SK-N-SH (cell line): ENCODE results near the gene ITGAL. TPM values are rescaled to one million over a fixed set of nuclear protein-coding genes. Genes with fewer than 3 reads are reported as not detected.
A peak's percentile ranks its signal among the peaks of the same experiment; 100 is the strongest.

Experiments used
- CTCF ChIA-PET: fragments of 300-600, 350-600 bp; formaldehyde crosslinking; extraction: SDS; loops from one replicate; lab custom pipeline; 2021; lab: Yijun Ruan, JAX
- POLR2A ChIA-PET: fragments of 350-600 bp; sonication (Branson Sonifier 250); formaldehyde crosslinking; extraction: SDS; loops from one replicate; lab custom pipeline; 2020; ENCODE audit warnings: antibody characterized with exemption, inconsistent platforms; lab: Yijun Ruan, JAX
- DNase-seq: peaks from one replicate; pipeline ENCODE4 v3.0.0; 2012
- H2AFZ ChIP-seq: fragments of 200-600 bp; sonication (generic); 2 replicates; pipeline ENCODE4 v1.8.1; 2016; ENCODE audit warnings: antibody characterized with exemption, mild to moderate bottlenecking, low read depth
- H3F3A ChIP-seq: fragments of 200-600 bp; sonication (generic); replicated peaks from 2 replicates; pipeline ENCODE3; 2016; ENCODE audit warnings: antibody characterized with exemption, mild to moderate bottlenecking; ENCODE audit not compliant: insufficient read depth
- H3K27ac ChIP-seq, 2 experiments: fragments of 200-500 bp in 1 of 2; fragments of 200-600 bp in 1 of 2; sonication (Bioruptor generic) in 1 of 2; sonication (generic), shearing (Covaris generic) in 1 of 2; 2 replicates each; pipeline versions ENCODE4 v1.5.1 to v1.6.1; 2014 to 2016; ENCODE audit warnings: low read depth in 2 of 2, inconsistent platforms in 1 of 2, low read length in 1 of 2, mild to moderate bottlenecking in 1 of 2, mixed read lengths in 1 of 2
- H3K27me3 ChIP-seq: fragments of 200-600 bp; sonication (generic), shearing (Covaris generic); 2 replicates; pipeline ENCODE4 v1.6.1; 2016; ENCODE audit warnings: mixed run types; ENCODE audit not compliant: insufficient read depth
- H3K36me3 ChIP-seq, 2 experiments: fragments of 200-500 bp in 1 of 2; fragments of 200-600 bp in 1 of 2; sonication (Bioruptor generic) in 1 of 2; sonication (generic) in 1 of 2; replicated peaks in 1 of 2; 2 replicates each; pipeline versions ENCODE3 to v1.5.1; 2014 to 2016; ENCODE audit warnings: low read length in 1 of 2, mild to moderate bottlenecking in 1 of 2; ENCODE audit not compliant: insufficient read depth in 2 of 2, control insufficient read depth in 1 of 2
- H3K4me1 ChIP-seq, 2 experiments: fragments of 200-500 bp in 1 of 2; fragments of 200-600 bp in 1 of 2; sonication (Bioruptor generic) in 1 of 2; sonication (generic), shearing (Covaris generic) in 1 of 2; 2 replicates each; pipeline versions ENCODE4 v1.5.1 to v1.6.1; 2014 to 2016; ENCODE audit warnings: low read depth in 1 of 2, low read length in 1 of 2, mixed run types in 1 of 2; ENCODE audit not compliant: insufficient read depth in 2 of 2, control insufficient read depth in 1 of 2
- H3K4me2 ChIP-seq: fragments of 200-600 bp; sonication (generic), shearing (Covaris generic); 2 replicates; pipeline ENCODE4 v1.6.1; 2017; ENCODE audit warnings: mixed run types
- H3K4me3 ChIP-seq, 2 experiments: fragments of 200-500 bp in 1 of 2; fragments of 200-600 bp in 1 of 2; sonication (Bioruptor generic) in 1 of 2; sonication (generic), shearing (Covaris generic) in 1 of 2; 2 replicates each; pipeline versions ENCODE4 v1.5.1 to v1.8.1; 2014 to 2016; ENCODE audit warnings: low read depth in 2 of 2, inconsistent platforms in 1 of 2, low read length in 1 of 2, mild to moderate bottlenecking in 1 of 2, mixed read lengths in 1 of 2, moderate library complexity in 1 of 2
- H3K79me2 ChIP-seq: fragments of 200-600 bp; sonication (generic); 2 replicates; pipeline ENCODE4 v1.8.1; 2017; ENCODE audit warnings: mild to moderate bottlenecking; ENCODE audit not compliant: insufficient read depth
- H3K9ac ChIP-seq: fragments of 200-600 bp; sonication (generic); 2 replicates; pipeline ENCODE4 v1.6.1; 2017; ENCODE audit warnings: mixed run types
- H3K9me2 ChIP-seq: fragments of 200-600 bp; sonication (generic); 2 replicates; pipeline ENCODE4 v1.6.1; 2017; ENCODE audit warnings: mixed run types
- H3K9me3 ChIP-seq: fragments of 200-600 bp; sonication (generic); 2 replicates; pipeline ENCODE4 v1.6.1; 2017; ENCODE audit warnings: mixed run types, mild to moderate bottlenecking, moderate library complexity
- H4K20me1 ChIP-seq: fragments of 200-600 bp; sonication (generic); 2 replicates; pipeline ENCODE4 v1.6.1; 2017; ENCODE audit warnings: mild to moderate bottlenecking, mixed run types; ENCODE audit not compliant: insufficient read depth
- CHD2 ChIP-seq: fragments of 150-350 bp; IDR thresholded peaks from 2 replicates; pipeline ENCODE4 v1.6.1; 2018; ENCODE audit warnings: low read length; ENCODE audit not compliant: partially characterized antibody
- ELF1 ChIP-seq: IDR thresholded peaks from 2 replicates; pipeline ENCODE4 v1.4.0; 2012
- EP300 ChIP-seq, 2 experiments: IDR thresholded peaks; 2 replicates each; pipeline versions ENCODE4 v1.4.0 to v1.6.1; 2012; ENCODE audit warnings: borderline replicate concordance in 1 of 2, low read depth in 1 of 2, low read length in 1 of 2
- FOXJ3 ChIP-seq: sonication (generic); formaldehyde crosslinking; IDR thresholded peaks from 2 replicates; pipeline ENCODE4 v1.5.1; 2020; ENCODE audit warnings: mild to moderate bottlenecking, missing genetic modification reagents
- FOXM1 ChIP-seq: IDR thresholded peaks from 2 replicates; pipeline ENCODE4 v1.4.0; 2012; ENCODE audit warnings: low read depth, mild to moderate bottlenecking
- GABPA ChIP-seq: IDR thresholded peaks from 2 replicates; pipeline ENCODE4 v1.4.0; 2012; ENCODE audit warnings: low read depth, mild to moderate bottlenecking
- NFIC ChIP-seq: IDR thresholded peaks from 2 replicates; pipeline ENCODE4 v1.4.0; 2012; ENCODE audit warnings: borderline replicate concordance
- RFX5 ChIP-seq: IDR thresholded peaks from 2 replicates; pipeline ENCODE4 v1.6.1; 2012; ENCODE audit warnings: mild to moderate bottlenecking, improper control_type of control experiment, low read length
- SMC3 ChIP-seq: IDR thresholded peaks from 2 replicates; pipeline ENCODE4 v1.6.1; 2012; ENCODE audit warnings: low read depth, low read length, improper control_type of control experiment
- TAF1 ChIP-seq: IDR thresholded peaks from 2 replicates; pipeline ENCODE4 v1.6.1; 2012; ENCODE audit warnings: low read depth, mild to moderate bottlenecking, low read length, moderate library complexity, borderline replicate concordance
- TCF12 ChIP-seq: IDR thresholded peaks from 2 replicates; pipeline ENCODE4 v1.4.0; 2012
- TEAD4 ChIP-seq: IDR thresholded peaks from 2 replicates; pipeline ENCODE4 v1.4.0; 2012; ENCODE audit warnings: mild to moderate bottlenecking, borderline replicate concordance; ENCODE audit not compliant: insufficient read depth
- WGBS: methylation state at CpG from one replicate; pipeline ENCODE4 v1.1.6; 2017; ENCODE audit warnings: low lambda C conversion rate; 5-methylcytosine and 5-hydroxymethylcytosine counted together
- polyA plus RNA-seq, 3 experiments: library from polyadenylated mRNA; depleted of rRNA; stranded (reverse); fragments of >200 nt; gene quantifications; 2 replicates each; pipeline ENCODE4 v1.2.3, GENCODE V29; 2012
- TF ChIP-seq, protein P1 (sequence below): fragments of 150-350 bp; IDR thresholded peaks from 2 replicates; pipeline ENCODE4 v1.6.1; 2017; ENCODE audit warnings: antibody characterized with exemption, low read length, low read depth, borderline replicate concordance
- TF ChIP-seq, protein P2 (sequence below): fragments of 200-600 bp; sonication (generic); IDR thresholded peaks from 2 replicates; pipeline ENCODE4 v1.6.1; 2017; ENCODE audit warnings: antibody characterized with exemption, mild to moderate bottlenecking, moderate library complexity
- TF ChIP-seq, protein P3 (sequence below): IDR thresholded peaks from 2 replicates; pipeline ENCODE4; 2012

Gene ITGAL
- polyA plus RNA-seq, 1 of the 3 experiments (the other 2 are of a cell fraction): 0.12 TPM

DNA sequence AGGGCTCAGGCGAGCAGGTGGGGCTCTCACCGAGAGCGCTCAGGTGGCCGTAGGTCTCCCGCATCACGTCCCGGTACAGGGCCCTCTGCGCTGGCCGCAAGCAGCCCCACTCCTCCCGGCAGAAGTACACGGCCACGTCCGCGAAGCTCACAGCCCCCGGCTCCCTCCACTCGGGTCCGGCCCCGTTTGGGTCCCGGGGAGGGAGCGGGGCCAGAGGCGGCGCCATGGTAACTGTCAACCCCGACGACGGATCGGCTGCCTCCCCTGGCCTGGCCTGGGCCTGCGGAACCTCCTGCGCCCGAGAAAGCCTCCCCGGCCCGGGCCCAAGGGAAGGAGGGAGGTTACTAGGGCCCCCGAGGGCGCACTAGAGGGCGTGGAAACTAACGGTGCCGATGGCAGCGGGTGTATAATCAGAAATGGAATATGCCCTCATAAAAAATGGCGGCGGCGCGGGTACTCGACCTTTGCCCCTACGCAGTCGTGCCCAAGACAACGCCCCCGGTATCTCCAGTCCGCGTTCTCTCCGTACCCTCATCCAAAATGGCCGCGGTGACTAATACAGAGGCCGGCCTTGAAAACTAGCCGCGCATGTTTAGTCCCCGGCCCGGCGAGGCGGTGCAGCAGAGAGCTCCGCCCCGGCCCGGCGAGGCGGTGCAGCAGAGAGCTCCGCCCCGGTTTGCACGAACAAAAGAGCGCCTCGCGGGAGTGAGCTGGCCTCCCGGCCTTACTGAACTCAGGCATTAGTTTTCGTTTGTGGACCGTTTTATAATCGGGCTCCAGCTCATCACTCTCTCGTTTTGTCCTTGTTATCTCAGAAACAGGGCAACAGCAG, 85.6 kb downstream of the ITGAL start, which contains the start of gene ZNF764 (continued):
- TF ChIP-seq RFX5: no peak
- peak; percentile 71 for TF ChIP-seq TAF1
- TF ChIP-seq FOXJ3 (CRISPR knock-in tag): no peak
- no peak; the same call in 1 of the 2 replicates for TF ChIP-seq TCF12
- no peak for TF ChIP-seq TEAD4
- TF ChIP-seq GABPA: peak; percentile 66
- TF ChIP-seq EP300 (IDR thresholded peaks at IDR 0.05; ENCODE audit: borderline replicate concordance in 1 of 2, low read depth in 1 of 2, low read length in 1 of 2): no peak
- TF ChIP-seq, protein P1, sequence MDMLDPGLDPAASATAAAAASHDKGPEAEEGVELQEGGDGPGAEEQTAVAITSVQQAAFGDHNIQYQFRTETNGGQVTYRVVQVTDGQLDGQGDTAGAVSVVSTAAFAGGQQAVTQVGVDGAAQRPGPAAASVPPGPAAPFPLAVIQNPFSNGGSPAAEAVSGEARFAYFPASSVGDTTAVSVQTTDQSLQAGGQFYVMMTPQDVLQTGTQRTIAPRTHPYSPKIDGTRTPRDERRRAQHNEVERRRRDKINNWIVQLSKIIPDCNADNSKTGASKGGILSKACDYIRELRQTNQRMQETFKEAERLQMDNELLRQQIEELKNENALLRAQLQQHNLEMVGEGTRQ: no peak
- TF ChIP-seq, protein P2, sequence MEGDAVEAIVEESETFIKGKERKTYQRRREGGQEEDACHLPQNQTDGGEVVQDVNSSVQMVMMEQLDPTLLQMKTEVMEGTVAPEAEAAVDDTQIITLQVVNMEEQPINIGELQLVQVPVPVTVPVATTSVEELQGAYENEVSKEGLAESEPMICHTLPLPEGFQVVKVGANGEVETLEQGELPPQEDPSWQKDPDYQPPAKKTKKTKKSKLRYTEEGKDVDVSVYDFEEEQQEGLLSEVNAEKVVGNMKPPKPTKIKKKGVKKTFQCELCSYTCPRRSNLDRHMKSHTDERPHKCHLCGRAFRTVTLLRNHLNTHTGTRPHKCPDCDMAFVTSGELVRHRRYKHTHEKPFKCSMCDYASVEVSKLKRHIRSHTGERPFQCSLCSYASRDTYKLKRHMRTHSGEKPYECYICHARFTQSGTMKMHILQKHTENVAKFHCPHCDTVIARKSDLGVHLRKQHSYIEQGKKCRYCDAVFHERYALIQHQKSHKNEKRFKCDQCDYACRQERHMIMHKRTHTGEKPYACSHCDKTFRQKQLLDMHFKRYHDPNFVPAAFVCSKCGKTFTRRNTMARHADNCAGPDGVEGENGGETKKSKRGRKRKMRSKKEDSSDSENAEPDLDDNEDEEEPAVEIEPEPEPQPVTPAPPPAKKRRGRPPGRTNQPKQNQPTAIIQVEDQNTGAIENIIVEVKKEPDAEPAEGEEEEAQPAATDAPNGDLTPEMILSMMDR: no peak
- TF ChIP-seq FOXM1: no peak

DNA sequence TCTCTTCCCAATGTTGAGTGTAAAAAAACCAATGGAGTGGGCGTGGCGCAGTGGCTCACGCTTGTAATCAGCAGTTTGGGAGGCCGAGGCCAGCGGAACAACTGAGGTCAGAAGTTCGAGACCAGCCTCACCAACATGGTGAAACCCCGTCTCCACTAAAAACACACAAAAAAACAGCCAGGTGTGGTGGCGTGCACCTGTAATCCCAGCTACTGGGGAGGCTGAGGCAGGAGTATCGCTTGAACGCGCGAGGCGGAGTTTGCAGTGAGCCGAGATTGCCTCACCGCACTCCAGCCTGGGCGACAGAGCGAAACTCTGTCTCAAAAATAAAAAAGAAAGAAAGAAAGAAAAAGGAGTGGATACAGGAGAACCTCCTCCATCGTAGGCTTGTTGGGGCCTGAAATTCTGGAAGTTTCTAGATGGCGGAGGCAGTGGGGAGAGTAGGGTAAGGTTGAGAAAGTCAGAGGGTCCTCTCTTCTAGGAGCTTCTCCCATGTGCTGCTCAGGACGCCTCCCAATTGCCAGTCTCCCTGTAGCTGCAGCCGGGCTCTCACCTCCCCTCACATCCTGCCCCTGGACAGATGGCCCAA, 86.3 kb downstream of the ITGAL start:
- POLR2A ChIA-PET: interaction anchor here (0.9 to 3.8 kb wide), 9 partner anchors 9 to 100 kb away, joined by 3 to 47 read pairs (median 4); partner anchors contain the start of genes ZNF688, ZNF689 and ZNF747
- Histone ChIP-seq H3K27me3 (no peaks in the 10 kb centered on the region), H3K4me2 (no peak overlapping the region), H3K27ac (peak overlapping the region; percentile 72 to 88), H3K9me3 (no peaks in the 10 kb centered on the region), H3K9me2 (no peaks in the 10 kb centered on the region), H3K4me3 (peak overlapping the region; percentile 30 to 75; a peak in 3 of 4 replicates), H3K36me3 (peaks cover 0 to 14% of the 10 kb centered on the region in 2 experiments), H3K79me2 (peaks cover 26% of the 10 kb centered on the region), H3K4me1 (peaks cover 0 to 6% of the 10 kb centered on the region in 2 experiments; a peak in 1 of 4 replicates), H3F3A (peaks cover 7% of the 10 kb centered on the region), H3K9ac (peak overlapping the region; percentile 40; the same call in 1 of the 2 replicates), H4K20me1 (no peaks in the 10 kb centered on the region), H2AFZ (peak overlapping the region; percentile 83)
- no peak for DNase-seq
- CTCF ChIA-PET: interaction anchor here (0.6 to 2.1 kb wide), 6 partner anchors 12 to 52 kb away, joined by 3 to 19 read pairs (median 3); partner anchors contain the start of gene ZNF688
- TF ChIP-seq, protein P3, sequence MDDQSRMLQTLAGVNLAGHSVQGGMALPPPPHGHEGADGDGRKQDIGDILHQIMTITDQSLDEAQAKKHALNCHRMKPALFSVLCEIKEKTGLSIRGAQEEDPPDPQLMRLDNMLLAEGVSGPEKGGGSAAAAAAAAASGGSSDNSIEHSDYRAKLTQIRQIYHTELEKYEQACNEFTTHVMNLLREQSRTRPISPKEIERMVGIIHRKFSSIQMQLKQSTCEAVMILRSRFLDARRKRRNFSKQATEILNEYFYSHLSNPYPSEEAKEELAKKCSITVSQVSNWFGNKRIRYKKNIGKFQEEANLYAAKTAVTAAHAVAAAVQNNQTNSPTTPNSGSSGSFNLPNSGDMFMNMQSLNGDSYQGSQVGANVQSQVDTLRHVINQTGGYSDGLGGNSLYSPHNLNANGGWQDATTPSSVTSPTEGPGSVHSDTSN: no peak
- TF ChIP-seq TCF12 (no peak), CHD2 (no peak), ELF1 (no peak), NFIC (no peak), SMC3 (no peak)
- WGBS: 89% methylated on average over 21 of the region's 21 CpGs
